ENCODE measurements around the gene SMCO4. TPM values are rescaled to one million over a fixed set of nuclear protein-coding genes. Genes with fewer than 3 reads are reported as not detected.

Gene SMCO4
- total and polyA plus RNA-seq, 7 donors: 2.4 to 112 (median 9.6) TPM

DNA sequence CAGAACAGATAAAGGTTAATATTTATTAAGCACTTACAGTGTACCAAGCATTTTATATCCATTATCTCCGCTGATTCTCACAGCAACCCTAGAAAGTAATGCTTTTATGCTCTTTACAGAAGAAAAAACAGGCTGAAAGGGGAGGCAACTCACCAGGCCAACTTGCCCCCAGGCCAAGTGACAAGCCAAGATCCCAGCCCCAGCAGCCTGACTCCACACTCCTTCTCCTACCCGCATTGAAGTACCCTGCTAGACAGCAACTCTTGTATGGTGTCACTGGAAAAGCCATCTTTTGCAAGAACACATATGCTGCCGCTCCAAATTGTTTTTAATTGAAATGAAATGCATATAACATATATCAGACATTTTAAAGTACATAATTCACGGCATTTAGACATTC, 25.6 kb downstream of the SMCO4 start:
- Histone ChIP-seq H3K9me3 (no peaks in the 10 kb centered on the region), H3K36me3 (no peaks in the 10 kb centered on the region), H3K4me3 (no peak overlapping the region), H3K27me3 (no peaks in the 10 kb centered on the region), H3K4me1 (no peaks in the 10 kb centered on the region), H3K27ac (no peak overlapping the region)
- 96% methylated on average over 4 of the region's 4 CpGs for WGBS, 2 donors
- intact Hi-C loops (cut with DNase I): no loop called here
- DNase-seq: no peak
- TF ChIP-seq POLR2AphosphoS5 (IDR thresholded peaks at IDR 0.05) (no peak), EP300 (IDR thresholded peaks at IDR 0.05) (no peak), POLR2A (IDR thresholded peaks at IDR 0.05) (no peak)
- TF ChIP-seq, protein P1, sequence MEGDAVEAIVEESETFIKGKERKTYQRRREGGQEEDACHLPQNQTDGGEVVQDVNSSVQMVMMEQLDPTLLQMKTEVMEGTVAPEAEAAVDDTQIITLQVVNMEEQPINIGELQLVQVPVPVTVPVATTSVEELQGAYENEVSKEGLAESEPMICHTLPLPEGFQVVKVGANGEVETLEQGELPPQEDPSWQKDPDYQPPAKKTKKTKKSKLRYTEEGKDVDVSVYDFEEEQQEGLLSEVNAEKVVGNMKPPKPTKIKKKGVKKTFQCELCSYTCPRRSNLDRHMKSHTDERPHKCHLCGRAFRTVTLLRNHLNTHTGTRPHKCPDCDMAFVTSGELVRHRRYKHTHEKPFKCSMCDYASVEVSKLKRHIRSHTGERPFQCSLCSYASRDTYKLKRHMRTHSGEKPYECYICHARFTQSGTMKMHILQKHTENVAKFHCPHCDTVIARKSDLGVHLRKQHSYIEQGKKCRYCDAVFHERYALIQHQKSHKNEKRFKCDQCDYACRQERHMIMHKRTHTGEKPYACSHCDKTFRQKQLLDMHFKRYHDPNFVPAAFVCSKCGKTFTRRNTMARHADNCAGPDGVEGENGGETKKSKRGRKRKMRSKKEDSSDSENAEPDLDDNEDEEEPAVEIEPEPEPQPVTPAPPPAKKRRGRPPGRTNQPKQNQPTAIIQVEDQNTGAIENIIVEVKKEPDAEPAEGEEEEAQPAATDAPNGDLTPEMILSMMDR (IDR thresholded peaks at IDR 0.05): no peak

DNA sequence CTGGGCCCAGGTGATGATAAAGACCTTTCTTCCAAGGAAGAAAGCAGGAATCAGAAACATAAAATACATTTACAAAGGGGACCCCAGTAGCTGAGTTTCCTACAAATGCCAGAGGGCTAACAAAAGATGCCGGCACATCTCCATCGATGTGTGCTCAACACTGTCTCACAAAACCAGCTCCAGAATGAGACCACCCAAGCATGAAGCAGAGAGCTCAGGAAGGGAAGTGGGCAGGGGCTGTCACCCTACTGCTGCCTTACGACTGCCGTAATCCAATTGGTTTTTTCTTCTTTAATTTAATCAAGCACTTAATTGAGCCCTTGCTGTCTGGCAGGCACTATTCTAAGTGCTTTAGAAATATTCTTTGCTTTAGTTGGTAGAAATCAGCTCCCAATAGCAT, 26.1 kb downstream of the SMCO4 start:
- Histone ChIP-seq H3K27ac (no peak overlapping the region), H3K27me3 (no peaks in the 10 kb centered on the region), H3K4me3 (no peak overlapping the region), H3K4me1 (no peaks in the 10 kb centered on the region), H3K36me3 (no peaks in the 10 kb centered on the region), H3K9me3 (no peaks in the 10 kb centered on the region)
- TF ChIP-seq POLR2A (IDR thresholded peaks at IDR 0.05): no peak
- no peak for TF ChIP-seq EP300 (IDR thresholded peaks at IDR 0.05)
- intact Hi-C loops (cut with DNase I): no loop called here
- no peak for DNase-seq
- 79 to 97% methylated on average over 4 of the region's 4 CpGs for whole genome bisulfite sequencing, 2 donors

DNA sequence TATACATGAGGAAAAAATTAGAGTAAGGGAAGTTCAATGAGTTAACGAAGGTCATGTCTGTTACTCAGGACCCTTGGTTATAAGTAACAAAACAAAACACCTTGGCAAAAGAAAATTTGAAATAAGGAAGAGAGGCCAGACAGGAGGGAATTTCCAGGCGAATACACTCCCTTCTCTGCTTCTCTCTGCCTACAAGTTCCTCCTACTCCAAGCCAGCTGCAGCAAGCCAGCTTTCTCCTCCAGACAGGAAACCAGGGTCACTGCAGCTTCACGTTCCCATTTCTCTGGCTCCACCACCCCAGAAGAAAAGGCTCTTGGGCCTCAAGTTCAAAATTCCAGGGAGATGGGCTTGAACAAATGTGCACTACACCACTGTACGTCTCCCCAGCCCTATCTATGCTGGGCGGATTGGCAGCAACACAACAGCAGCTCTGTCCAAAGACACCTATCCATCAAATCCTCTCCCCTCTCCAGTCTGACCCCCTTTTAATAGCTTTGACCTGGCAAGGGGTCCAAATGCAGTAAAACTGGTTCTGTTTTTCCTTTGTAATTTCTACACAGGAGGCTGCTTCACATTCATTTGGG, 27.7 kb downstream of the SMCO4 start:
- intact Hi-C loops (cut with DNase I): no loop called here
- 70 to 86% methylated on average over 5 of the region's 5 CpGs for WGBS, 2 donors
- DNase-seq: no peak
- Histone ChIP-seq H3K4me1 (no peaks in the 10 kb centered on the region), H3K4me3 (no peak overlapping the region), H3K9me3 (no peaks in the 10 kb centered on the region), H3K27ac (no peak overlapping the region), H3K27me3 (no peaks in the 10 kb centered on the region), H3K36me3 (no peaks in the 10 kb centered on the region)
- TF ChIP-seq EP300 (IDR thresholded peaks at IDR 0.05) (no peak), POLR2A (IDR thresholded peaks at IDR 0.05) (no peak), POLR2AphosphoS5 (IDR thresholded peaks at IDR 0.05) (no peak)
- TF ChIP-seq, protein P1 (IDR thresholded peaks at IDR 0.05): no peak

DNA sequence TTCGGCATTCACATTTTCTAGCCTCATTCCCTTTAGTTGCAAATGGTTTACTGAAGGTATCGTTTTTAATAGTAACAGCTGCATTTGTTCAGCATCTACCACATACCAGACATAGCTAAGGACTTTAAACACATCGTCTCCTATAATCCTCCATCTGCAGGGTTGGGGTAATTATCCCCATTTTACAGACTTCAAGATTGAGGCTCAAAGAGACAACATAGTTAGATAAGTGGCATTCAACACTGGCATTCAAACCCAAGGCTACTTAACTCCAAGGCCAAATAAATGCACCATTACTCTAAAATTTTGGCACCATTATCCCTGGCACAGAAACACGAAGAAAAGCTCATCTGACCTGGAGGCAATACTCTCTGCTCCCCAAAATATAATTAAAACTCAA, 28.5 kb downstream of the SMCO4 start:
- 87 to 88% methylated on average over 4 of the region's 4 CpGs for WGBS, 2 donors
- H3K4me3 ChIP-seq: no peak overlapping the region
- no peaks in the 10 kb centered on the region for H3K36me3 ChIP-seq
- no peak for TF ChIP-seq POLR2A (IDR thresholded peaks at IDR 0.05)
- TF ChIP-seq, protein P1 (IDR thresholded peaks at IDR 0.05): no peak
- TF ChIP-seq EP300 (IDR thresholded peaks at IDR 0.05): no peak
- no peak for TF ChIP-seq POLR2AphosphoS5 (IDR thresholded peaks at IDR 0.05)
- intact Hi-C loops (cut with DNase I): no loop called here
- H3K9me3 ChIP-seq: no peaks in the 10 kb centered on the region
- no peak for DNase-seq
- H3K27ac ChIP-seq: no peak overlapping the region
- no peaks in the 10 kb centered on the region for H3K27me3 ChIP-seq
- H3K4me1 ChIP-seq: no peaks in the 10 kb centered on the region

DNA sequence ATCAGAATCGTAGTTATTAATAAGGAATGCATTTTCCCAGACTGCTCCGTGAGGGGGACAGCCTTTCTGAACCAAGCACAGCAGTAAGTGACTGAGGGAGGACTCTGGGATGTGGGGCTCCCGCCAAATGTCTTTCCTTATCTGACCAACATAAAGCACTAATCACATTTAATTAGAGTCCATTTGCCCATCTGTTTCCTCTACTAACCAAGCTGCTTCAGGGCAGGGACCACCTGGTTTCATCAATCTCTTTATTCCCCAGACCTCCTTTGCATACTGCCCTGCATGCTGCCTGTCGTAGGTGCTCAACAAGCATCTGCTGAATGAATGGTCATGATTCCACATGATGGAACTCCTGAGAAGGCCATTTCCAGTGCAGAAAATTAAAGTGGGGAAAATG, 29.4 kb downstream of the SMCO4 start:
- no peaks in the 10 kb centered on the region for H3K27me3 ChIP-seq
- no peaks in the 10 kb centered on the region for H3K9me3 ChIP-seq
- no peaks in the 10 kb centered on the region for H3K36me3 ChIP-seq
- no peak overlapping the region for H3K27ac ChIP-seq
- no peak overlapping the region for H3K4me3 ChIP-seq
- WGBS, 2 donors: 86% methylated on average over 4 of the region's 4 CpGs
- intact Hi-C loops (cut with DNase I): no loop called here
- no peak for DNase-seq
- no peak for TF ChIP-seq POLR2AphosphoS5 (IDR thresholded peaks at IDR 0.05)
- no peak for TF ChIP-seq POLR2A (IDR thresholded peaks at IDR 0.05)
- TF ChIP-seq, protein P1 (IDR thresholded peaks at IDR 0.05): no peak
- TF ChIP-seq EP300 (IDR thresholded peaks at IDR 0.05): no peak
- no peaks in the 10 kb centered on the region for H3K4me1 ChIP-seq

All from sigmoid colon (tissue), 7 donors.